Bronchial epithelial cell (primary cell): ENCODE data around the gene SPACA5B. TPM values are rescaled to one million over a fixed set of nuclear protein-coding genes. Genes with fewer than 3 reads are reported as not detected.

Experiments used
- total RNA-seq: library from RNA; depleted of rRNA; stranded (reverse); fragments of >200 nt; gene quantifications from 2 replicates; pipeline ENCODE4 v1.2.1, GENCODE V29; 2014

Gene SPACA5B
- total RNA-seq, 1 donor from 2014 or later = not detected

Other genes starting within 250 kb of the SPACA5B start
- gene ZNF182, start 126.6 kb upstream of the SPACA5B start, total RNA-seq = 3.4 and 3.5 TPM in 2 replicates
- gene SPACA5, start 123.6 kb upstream of the SPACA5B start, total RNA-seq = not detected in 2 replicates
- gene ZNF630, start 59.0 kb upstream of the SPACA5B start, total RNA-seq = 1.8 and 2.0 TPM in 2 replicates
- gene SSX5, start 66.2 kb downstream of the SPACA5B start, total RNA-seq = not detected in 2 replicates
- gene SSX1, start 124.8 kb downstream of the SPACA5B start, total RNA-seq = not detected in 2 replicates
- gene SSX3, start 226.1 kb downstream of the SPACA5B start, total RNA-seq = not detected in 2 replicates